Measurements from ENCODE around the gene SSNA1.

The SSNA1 gene

GRCh38 chr9:137168904-137169856 lies 19.3 kb upstream of the SSNA1 start:
- DNase-seq, result peak; percentile 47 to 89

DNA sequence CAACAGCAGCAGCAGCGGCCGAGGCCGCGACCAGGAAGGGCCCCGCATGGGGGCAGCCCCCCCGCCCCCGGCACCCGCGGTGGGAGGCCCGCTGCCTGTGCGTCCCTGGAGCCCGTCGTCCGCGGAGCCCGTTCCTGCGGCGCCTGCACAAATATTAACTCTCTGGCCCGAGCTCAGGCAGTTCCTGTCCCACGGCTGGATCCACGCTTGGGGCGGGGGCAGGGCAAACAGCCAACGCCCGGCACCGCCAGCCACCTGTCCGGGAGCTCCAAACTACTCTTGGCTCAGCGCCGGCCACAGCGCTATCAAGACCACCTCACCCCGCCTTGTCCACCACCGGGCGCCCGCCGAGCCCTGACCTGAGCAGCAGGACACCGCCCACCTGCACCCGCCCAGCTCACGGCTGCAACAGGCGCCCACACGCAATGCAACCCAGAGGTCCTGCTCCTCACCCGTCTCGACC lies 18.5 kb upstream of the SSNA1 start, which contains the start of gene LRRC26:
LRRC26 (minus strand) TSS at position 156 of the 463 bp plus-strand sequence; CDS start at position 48, 108 bp downstream.
- DNase-seq, result no peak

- DNase-seq, result no peak
These were observed 17.9 kb upstream of the SSNA1 start for GRCh38 chr9:137170486-137171148.

DNA sequence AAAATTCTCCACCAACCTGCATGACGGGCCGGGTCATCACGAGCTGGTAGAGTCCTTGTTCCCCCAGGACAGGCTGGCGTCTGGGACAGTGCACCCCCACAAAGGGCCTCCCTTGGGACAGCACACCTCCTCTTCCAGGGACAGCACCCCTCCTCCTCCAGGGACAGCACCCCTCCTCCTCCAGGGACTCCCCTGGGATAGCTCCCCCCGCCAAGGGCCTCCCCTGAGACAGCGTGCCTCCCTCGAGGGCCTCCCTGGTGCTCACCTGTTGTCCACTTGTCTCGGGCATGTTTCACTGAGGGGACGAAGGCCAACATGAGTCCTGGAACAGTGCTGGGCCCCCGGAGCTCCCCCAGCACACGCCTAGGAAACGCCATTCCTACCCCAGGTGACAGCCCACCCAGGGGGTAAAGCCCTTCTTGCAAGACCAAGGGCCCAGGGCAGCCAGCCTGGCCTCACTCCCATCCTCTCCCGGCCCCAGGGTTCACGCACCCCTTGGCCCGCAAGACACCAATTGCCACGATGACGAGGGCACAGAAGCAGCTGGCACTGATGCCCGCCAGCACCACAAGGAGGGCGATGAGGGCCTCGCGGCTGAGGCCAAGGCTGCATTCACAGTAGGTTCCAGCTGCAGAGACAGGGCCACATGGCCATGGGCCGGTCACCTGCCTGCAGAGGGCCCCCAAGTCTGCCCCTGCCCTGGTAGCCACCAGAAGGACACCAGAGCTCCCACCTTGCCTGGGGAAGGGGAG lies 17.2 kb upstream of the SSNA1 start:
- no peak for DNase-seq

GRCh38 chr9:137172901-137173795 lies 15.3 kb upstream of the SSNA1 start:
- DNase-seq, result peak in 1 of 2 experiments; percentile 49

DNA sequence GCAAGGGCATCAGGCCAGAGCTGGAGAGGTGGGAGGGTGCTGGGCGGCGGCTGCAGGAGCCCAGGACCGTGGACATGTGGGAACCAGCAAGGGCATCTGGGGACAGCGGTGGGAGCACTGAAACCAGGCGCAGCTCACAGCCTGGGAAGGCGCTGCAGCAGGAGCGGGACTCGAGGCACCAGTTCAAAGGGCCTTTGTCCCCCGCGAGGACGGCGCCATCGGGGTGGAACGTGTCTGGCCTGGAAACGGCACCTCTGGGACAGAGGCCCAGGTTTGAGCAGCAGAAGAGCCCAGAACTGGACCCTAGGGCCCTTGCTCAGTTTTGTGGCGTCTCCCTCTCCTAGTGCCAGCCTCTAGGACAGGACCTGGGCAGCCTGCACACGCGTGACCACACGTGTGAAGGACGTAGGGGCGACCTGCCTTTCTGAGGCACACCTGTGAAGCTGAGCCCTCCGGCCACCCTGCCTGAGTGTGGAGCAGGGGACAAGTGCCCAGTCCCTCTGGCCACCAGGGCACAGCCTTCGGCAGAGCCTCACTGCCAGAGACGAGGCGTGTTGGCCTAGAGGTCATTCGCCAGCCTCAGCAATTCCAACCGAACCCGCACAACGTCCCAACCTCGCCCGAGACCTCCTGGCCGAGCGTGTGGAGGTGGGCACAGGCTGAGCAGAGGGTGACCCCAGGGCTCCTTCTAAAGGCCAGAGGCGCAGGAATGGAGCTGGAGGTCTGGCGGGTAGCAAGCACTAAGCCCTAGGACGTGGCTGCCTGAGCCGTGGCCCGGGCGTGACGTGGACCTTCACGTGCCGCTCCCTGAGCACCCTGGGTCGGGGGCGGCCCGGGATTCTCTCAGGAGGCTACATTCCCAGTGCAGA lies 14.4 kb upstream of the SSNA1 start:
- no peak for DNase-seq

DNA sequence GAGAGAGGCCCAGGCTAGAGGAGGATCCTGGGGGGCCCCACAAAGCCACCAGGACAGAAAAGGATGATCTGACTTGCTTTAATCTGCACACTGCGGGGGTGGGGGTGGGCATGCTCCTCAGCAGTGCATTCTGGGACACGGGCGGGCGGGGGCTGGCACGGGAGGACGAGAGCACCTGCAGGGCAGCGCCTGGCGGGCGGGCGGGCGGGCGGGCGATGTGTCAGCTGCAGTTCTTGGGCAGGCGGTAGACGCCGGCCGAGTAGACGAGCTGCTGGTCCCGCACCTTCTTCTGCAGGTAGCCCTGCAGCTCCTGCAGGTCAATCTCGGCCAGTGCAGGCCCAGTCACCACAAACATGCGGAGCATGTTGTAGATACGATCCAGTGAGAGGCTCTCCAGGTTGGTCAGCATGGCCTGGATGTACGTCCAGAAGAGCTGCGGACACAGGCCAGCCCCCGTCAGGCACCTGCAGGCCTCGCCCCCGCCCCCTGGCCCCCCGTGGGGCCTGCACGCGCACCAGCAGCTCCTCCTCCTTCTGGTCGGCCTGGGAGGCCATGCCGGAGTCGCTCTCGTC lies 13.7 kb upstream of the SSNA1 start:
- no peak for DNase-seq

GRCh38 chr9:137175345-137175961 lies 13.0 kb upstream of the SSNA1 start:
- DNase-seq, result no peak

DNA sequence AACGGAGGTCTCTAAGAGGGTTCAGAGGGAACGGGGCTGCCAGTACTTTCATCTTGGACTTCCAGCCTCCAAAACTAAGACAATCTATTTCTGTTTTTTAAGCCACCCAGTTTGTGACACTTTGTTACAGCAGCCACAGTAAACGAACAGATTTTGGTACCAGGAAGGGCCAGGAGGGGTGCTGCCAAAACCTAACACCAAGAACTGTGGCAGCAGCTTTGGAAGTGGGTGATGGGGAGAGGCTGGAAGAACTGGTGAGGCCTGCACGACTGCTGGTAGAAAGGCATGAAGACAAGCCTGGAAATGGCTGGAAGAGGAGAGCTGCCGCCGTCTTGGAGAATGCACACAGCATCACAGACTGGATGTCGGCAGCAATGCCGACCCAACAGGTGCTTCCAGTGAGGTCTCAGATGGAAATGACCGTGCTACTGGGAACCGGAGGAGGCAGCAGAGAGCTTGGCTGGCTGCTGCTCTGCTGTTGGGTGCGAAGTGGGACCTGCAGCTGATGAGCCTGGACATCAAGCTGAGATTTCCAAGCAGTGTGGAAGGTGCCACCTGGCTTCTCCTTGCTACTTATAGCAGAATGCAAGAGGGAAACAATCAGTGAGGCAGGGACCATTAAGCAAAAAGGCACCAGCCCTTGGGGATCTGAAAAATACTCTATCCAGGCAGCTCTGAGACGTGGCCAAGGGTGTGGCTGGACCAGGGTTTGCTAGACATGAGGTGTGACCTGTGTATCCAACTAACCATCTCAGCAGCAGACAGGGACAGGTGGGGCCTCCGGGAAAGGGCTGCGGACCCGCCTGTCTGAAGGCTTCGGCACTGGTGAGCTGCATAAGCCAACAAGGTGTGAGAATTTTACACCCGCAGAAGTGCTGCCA lies 11.9 kb upstream of the SSNA1 start:
- peak in 1 of 2 experiments; percentile 69 for DNase-seq

GRCh38 chr9:137178201-137178938 lies 10.1 kb upstream of the SSNA1 start:
- DNase-seq, result no peak

- no peak for DNase-seq
These were observed 9.4 kb upstream of the SSNA1 start for GRCh38 chr9:137178939-137179630.

- DNase-seq, result no peak
These were observed 8.7 kb upstream of the SSNA1 start for GRCh38 chr9:137179761-137180160.

- DNase-seq, result no peak
These were observed 8.0 kb upstream of the SSNA1 start for GRCh38 chr9:137180491-137180890.

GRCh38 chr9:137181680-137182079 lies 6.8 kb upstream of the SSNA1 start:
- DNase-seq, result no peak

DNA sequence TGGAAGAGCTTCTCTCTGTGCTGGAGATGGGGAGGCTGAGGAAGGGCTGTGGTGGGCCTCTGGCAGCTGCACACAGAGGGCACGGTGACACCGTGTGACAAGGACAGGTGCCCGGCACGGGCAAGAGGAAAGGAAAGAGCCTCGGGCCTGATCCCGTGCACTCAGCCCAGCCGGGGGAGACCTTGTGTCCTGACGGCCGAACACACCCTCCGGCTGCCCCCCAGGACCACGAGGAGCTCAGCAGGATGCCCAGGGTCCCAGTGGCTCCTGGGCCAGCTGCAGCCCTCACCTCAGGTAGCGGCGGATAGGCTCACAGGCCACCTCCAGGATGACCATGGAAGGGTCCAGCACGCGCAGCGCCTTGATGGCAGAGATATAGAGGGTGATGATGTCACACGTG lies 5.6 kb upstream of the SSNA1 start:
- no peak for DNase-seq

GRCh38 chr9:137183980-137184595 lies 4.4 kb upstream of the SSNA1 start:
- no peak for DNase-seq

Data from NCI-H526 (cell line).